OCI-LY1 (cell line): ENCODE results near the gene SSC5D.

Experiments
- H2AFZ ChIP-seq: fragments of 200-600 bp; sonication (generic), shearing (Covaris generic); 2 replicates; pipeline ENCODE4 v1.6.0; 2014; ENCODE audit warnings: antibody characterized with exemption, mild to moderate bottlenecking, low read length
- H3F3A ChIP-seq: fragments of 200-600 bp; sonication (generic), shearing (Covaris generic); 2 replicates; pipeline ENCODE4 v1.6.0; 2014; ENCODE audit warnings: mild to moderate bottlenecking, antibody characterized with exemption, low read length, moderate library complexity; ENCODE audit not compliant: insufficient read depth
- H3K27ac ChIP-seq: fragments of 200-600 bp; sonication (generic); 2 replicates; pipeline ENCODE4 v1.5.1; 2014; ENCODE audit warnings: low read length, mixed run types, mild to moderate bottlenecking, low read depth; ENCODE audit not compliant: poor library complexity, severe bottlenecking
- H3K27me3 ChIP-seq: fragments of 200-600 bp; sonication (generic); 2 replicates; pipeline ENCODE4 v1.6.0; 2014; ENCODE audit warnings: antibody characterized with exemption, mild to moderate bottlenecking, low read length, moderate library complexity; ENCODE audit not compliant: insufficient read depth
- H3K36me3 ChIP-seq: fragments of 200-600 bp; sonication (generic); 2 replicates; pipeline ENCODE4 v1.6.1; 2014; ENCODE audit warnings: mild to moderate bottlenecking, antibody characterized with exemption, low read length, moderate library complexity, mixed read lengths; ENCODE audit not compliant: insufficient read depth
- H3K4me1 ChIP-seq: fragments of 200-600 bp; sonication (generic); 2 replicates; pipeline ENCODE4 v1.5.1; 2014; ENCODE audit warnings: mild to moderate bottlenecking, low read length, moderate library complexity; ENCODE audit not compliant: insufficient read depth, severe bottlenecking
- H3K4me2 ChIP-seq: fragments of 200-600 bp; sonication (generic), shearing (Covaris generic); 2 replicates; pipeline ENCODE4 v1.6.1; 2014; ENCODE audit warnings: low read length
- H3K4me3 ChIP-seq: fragments of 200-600 bp; sonication (generic); 2 replicates; pipeline ENCODE4 v1.5.1; 2014; ENCODE audit warnings: low read length, low read depth, mild to moderate bottlenecking, mixed read lengths; ENCODE audit not compliant: poor library complexity, severe bottlenecking
- H3K79me2 ChIP-seq: fragments of 200-600 bp; shearing (Covaris generic); 2 replicates; pipeline ENCODE4 v1.6.1; 2016; ENCODE audit warnings: mixed run types, low read length, mixed read lengths; ENCODE audit not compliant: insufficient read depth
- H3K9ac ChIP-seq: fragments of 200-600 bp; sonication (generic), shearing (Covaris generic); 2 replicates; pipeline ENCODE4 v1.6.1; 2014; ENCODE audit warnings: mild to moderate bottlenecking, low read length, mixed read lengths
- H3K9me2 ChIP-seq: fragments of 200-600 bp; sonication (generic), shearing (Covaris generic); 2 replicates; pipeline ENCODE4 v1.6.1; 2014; ENCODE audit warnings: low read depth, mild to moderate bottlenecking, low read length, mixed read lengths
- H3K9me3 ChIP-seq: fragments of 200-600 bp; shearing (Covaris generic); 2 replicates; pipeline ENCODE4 v1.6.1; 2014; ENCODE audit warnings: low read length, mixed read lengths
- H4K20me1 ChIP-seq: fragments of 200-600 bp; sonication (generic), shearing (Covaris generic); 2 replicates; pipeline ENCODE4 v1.6.0; 2016; ENCODE audit warnings: mild to moderate bottlenecking, low read length; ENCODE audit not compliant: insufficient read depth
- CTCF ChIP-seq: fragments of 200-600 bp; sonication (generic), shearing (Covaris generic); IDR thresholded peaks from 2 replicates; pipeline ENCODE4 v1.5.1; 2017; ENCODE audit warnings: mild to moderate bottlenecking, antibody characterized with exemption, low read length, moderate library complexity, mixed read lengths
- EZH2 ChIP-seq: fragments of 200-600 bp; sonication (generic), shearing (Covaris generic); IDR thresholded peaks from 2 replicates; pipeline ENCODE4 v1.8.0; 2017; ENCODE audit warnings: borderline replicate concordance, mixed run types, mild to moderate bottlenecking, antibody characterized with exemption, low read length, moderate library complexity, mixed read lengths

Gene SSC5D

GRCh38 chr19:55497763-55498162 is 9.5 kb downstream of the SSC5D start:
- Histone ChIP-seq H3K9ac (no peak overlapping the region), H3K4me3 (no peak overlapping the region), H3K79me2 (no peaks in the 10 kb centered on the region), H3K4me2 (no peak overlapping the region), H3K27ac (no peak overlapping the region), H3K9me3 (no peaks in the 10 kb centered on the region), H3K4me1 (no peaks in the 10 kb centered on the region), H3K9me2 (no peaks in the 10 kb centered on the region), H2AFZ (no peak overlapping the region), H3F3A (no peaks in the 10 kb centered on the region), H3K36me3 (no peaks in the 10 kb centered on the region), H4K20me1 (no peaks in the 10 kb centered on the region), H3K27me3 (no peaks in the 10 kb centered on the region)
- TF ChIP-seq EZH2, result no peak

GRCh38 chr19:55498246-55498840 is 10.1 kb downstream of the SSC5D start:
- Histone ChIP-seq H2AFZ (no peak overlapping the region), H3K27me3 (no peaks in the 10 kb centered on the region), H3K9ac (no peak overlapping the region)

GRCh38 chr19:55500368-55500952 is 12.2 kb downstream of the SSC5D start:
- Histone ChIP-seq H3K4me2 (no peak overlapping the region), H3K9me3 (no peaks in the 10 kb centered on the region), H3K9me2 (no peaks in the 10 kb centered on the region), H3K27me3 (peaks cover 3% of the 10 kb centered on the region; the same call in 1 of the 2 replicates), H3K4me1 (peaks cover 6% of the 10 kb centered on the region), H3K4me3 (no peak overlapping the region), H3K36me3 (no peaks in the 10 kb centered on the region), H4K20me1 (no peaks in the 10 kb centered on the region), H3K79me2 (no peaks in the 10 kb centered on the region), H2AFZ (no peak overlapping the region), H3F3A (no peaks in the 10 kb centered on the region), H3K27ac (no peak overlapping the region), H3K9ac (no peak overlapping the region)
- TF ChIP-seq EZH2, result no peak
- TF ChIP-seq CTCF, result no peak

More at GRCh38 chr19:55498246-55498840, 10.1 kb downstream of the SSC5D start:
- Histone ChIP-seq H3F3A (no peaks in the 10 kb centered on the region), H3K9me3 (no peaks in the 10 kb centered on the region), H4K20me1 (no peaks in the 10 kb centered on the region), H3K4me3 (no peak overlapping the region), H3K4me1 (no peaks in the 10 kb centered on the region), H3K79me2 (no peaks in the 10 kb centered on the region), H3K4me2 (no peak overlapping the region), H3K36me3 (no peaks in the 10 kb centered on the region), H3K9me2 (no peaks in the 10 kb centered on the region), H3K27ac (no peak overlapping the region)
- no peak for TF ChIP-seq CTCF
- TF ChIP-seq EZH2, result no peak
